Measurements from ENCODE around the gene DDOST. TPM values are rescaled to one million over a fixed set of nuclear protein-coding genes. Genes with fewer than 3 reads are reported as not detected.

The DDOST gene
- polyA plus RNA-seq, 1 of the 3 experiments (the other 2 are of a cell fraction): 602 TPM

- TF ChIP-seq MXI1 (IDR thresholded peaks at IDR 0.05; ENCODE audit: low read depth, low read length): no peak
- TF ChIP-seq POLR2AphosphoS5 (IDR thresholded peaks at IDR 0.05; ENCODE audit: low read depth, low read length): no peak
- TF ChIP-seq TCF12 (IDR thresholded peaks at IDR 0.05): no peak
- TF ChIP-seq FOXM1 (IDR thresholded peaks at IDR 0.05; ENCODE audit: low read depth): no peak
- TF ChIP-seq EP300 (IDR thresholded peaks at IDR 0.05; ENCODE audit: borderline replicate concordance in 1 of 2, low read depth in 1 of 2, low read length in 1 of 2): no peak
- POLR2A ChIA-PET: interaction anchor here (1.2 kb wide), 1 partner anchor 156 kb away, joined by 4 read pairs; no protein-coding TSS in a partner anchor
- Histone ChIP-seq H3K9me2 (no peaks in the 10 kb centered on the region), H3K27me3 (ENCODE audit: insufficient read depth) (no peaks in the 10 kb centered on the region), H3K36me3 (replicated peaks in 1 of 2; ENCODE audit: control insufficient read depth in 1 of 2, insufficient read depth in 2 of 2, low read length in 1 of 2) (no peaks in the 10 kb centered on the region), H3K4me2 (no peak overlapping the region), H4K20me1 (ENCODE audit: insufficient read depth) (no peaks in the 10 kb centered on the region; the same call in 1 of the 2 replicates), H3K9ac (no peak overlapping the region), H3K9me3 (no peaks in the 10 kb centered on the region), H2AFZ (ENCODE audit: low read depth) (no peak overlapping the region), H3K79me2 (ENCODE audit: insufficient read depth) (no peaks in the 10 kb centered on the region), H3K4me3 (ENCODE audit: low read depth in 2 of 2, low read length in 1 of 2) (no peak overlapping the region), H3K27ac (ENCODE audit: low read depth in 2 of 2, low read length in 1 of 2) (no peak overlapping the region), H3K4me1 (ENCODE audit: control insufficient read depth in 1 of 2, insufficient read depth in 2 of 2, low read depth in 1 of 2, low read length in 1 of 2) (peaks cover 0 to 12% of the 10 kb centered on the region in 2 experiments; a peak in 1 of 4 replicates), H3F3A (replicated peaks; ENCODE audit: insufficient read depth) (no peaks in the 10 kb centered on the region)
- CTCF ChIA-PET: interaction anchor here (0.8 to 10.4 kb wide), 7 partner anchors 9 to 137 kb away, joined by 3 to 97 read pairs (median 4); no protein-coding TSS in a partner anchor
- 25% methylated on average over 4 of the region's 4 CpGs for WGBS (ENCODE audit: low lambda C conversion rate)
- DNase-seq: no peak
These were observed 30.4 kb downstream of the DDOST start for GRCh38 chr1:20630729-20631128.

GRCh38 chr1:20626524-20626923, 34.6 kb downstream of the DDOST start:
- Histone ChIP-seq H3K27ac (ENCODE audit: low read depth in 2 of 2, low read length in 1 of 2) (no peak overlapping the region), H3K9me2 (no peaks in the 10 kb centered on the region), H3K4me1 (ENCODE audit: control insufficient read depth in 1 of 2, insufficient read depth in 2 of 2, low read depth in 1 of 2, low read length in 1 of 2) (no peaks in the 10 kb centered on the region; a peak in 1 of 4 replicates), H3K27me3 (ENCODE audit: insufficient read depth) (no peaks in the 10 kb centered on the region), H3K9me3 (no peaks in the 10 kb centered on the region), H3F3A (replicated peaks; ENCODE audit: insufficient read depth) (no peaks in the 10 kb centered on the region), H2AFZ (ENCODE audit: low read depth) (no peak overlapping the region), H3K79me2 (ENCODE audit: insufficient read depth) (no peaks in the 10 kb centered on the region), H3K4me3 (ENCODE audit: low read depth in 2 of 2, low read length in 1 of 2) (no peak overlapping the region), H4K20me1 (ENCODE audit: insufficient read depth) (no peaks in the 10 kb centered on the region), H3K9ac (no peak overlapping the region), H3K4me2 (no peak overlapping the region), H3K36me3 (replicated peaks in 1 of 2; ENCODE audit: control insufficient read depth in 1 of 2, insufficient read depth in 2 of 2, low read length in 1 of 2) (no peaks in the 10 kb centered on the region)
- 21% methylated on average over 1 of the region's 1 CpG for WGBS (ENCODE audit: low lambda C conversion rate)
- no peak for DNase-seq
- TF ChIP-seq EZH2phosphoT487 (IDR thresholded peaks at IDR 0.05; ENCODE audit: borderline replicate concordance, low read depth) (no peak), SMC3 (IDR thresholded peaks at IDR 0.05; ENCODE audit: low read depth, low read length) (no peak), YY1 (IDR thresholded peaks at IDR 0.05; ENCODE audit: low read depth) (no peak), NRF1 (IDR thresholded peaks at IDR 0.05; ENCODE audit: low read depth, low read length) (no peak), TCF12 (IDR thresholded peaks at IDR 0.05) (no peak), CTCF (IDR thresholded peaks at IDR 0.05) (no peak), CHD2 (IDR thresholded peaks at IDR 0.05; ENCODE audit: low read length, partially characterized antibody) (no peak), TAF1 (IDR thresholded peaks at IDR 0.05; ENCODE audit: borderline replicate concordance, low read depth, low read length) (no peak), RXRA (IDR thresholded peaks at IDR 0.05; ENCODE audit: borderline replicate concordance, low read depth) (no peak), RCOR1 (IDR thresholded peaks at IDR 0.05; ENCODE audit: low read length) (no peak), SIN3A (IDR thresholded peaks at IDR 0.05; ENCODE audit: borderline replicate concordance, low read depth, low read length) (no peak)
- TF ChIP-seq, protein P1, sequence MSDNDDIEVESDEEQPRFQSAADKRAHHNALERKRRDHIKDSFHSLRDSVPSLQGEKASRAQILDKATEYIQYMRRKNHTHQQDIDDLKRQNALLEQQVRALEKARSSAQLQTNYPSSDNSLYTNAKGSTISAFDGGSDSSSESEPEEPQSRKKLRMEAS (IDR thresholded peaks at IDR 0.05; ENCODE audit: low read depth): no peak
- ChIA-PET CTCF (no interaction called here), POLR2A (no interaction called here)

Measured in SK-N-SH (cell line).